ENCODE measurements around the gene GSX2.
"Not testable (repeated sequence)": the region's sequence is repeated elsewhere in the genome, so short reads cannot be mapped to it uniquely, and the experiment has no call there.

Gene GSX2

DNA sequence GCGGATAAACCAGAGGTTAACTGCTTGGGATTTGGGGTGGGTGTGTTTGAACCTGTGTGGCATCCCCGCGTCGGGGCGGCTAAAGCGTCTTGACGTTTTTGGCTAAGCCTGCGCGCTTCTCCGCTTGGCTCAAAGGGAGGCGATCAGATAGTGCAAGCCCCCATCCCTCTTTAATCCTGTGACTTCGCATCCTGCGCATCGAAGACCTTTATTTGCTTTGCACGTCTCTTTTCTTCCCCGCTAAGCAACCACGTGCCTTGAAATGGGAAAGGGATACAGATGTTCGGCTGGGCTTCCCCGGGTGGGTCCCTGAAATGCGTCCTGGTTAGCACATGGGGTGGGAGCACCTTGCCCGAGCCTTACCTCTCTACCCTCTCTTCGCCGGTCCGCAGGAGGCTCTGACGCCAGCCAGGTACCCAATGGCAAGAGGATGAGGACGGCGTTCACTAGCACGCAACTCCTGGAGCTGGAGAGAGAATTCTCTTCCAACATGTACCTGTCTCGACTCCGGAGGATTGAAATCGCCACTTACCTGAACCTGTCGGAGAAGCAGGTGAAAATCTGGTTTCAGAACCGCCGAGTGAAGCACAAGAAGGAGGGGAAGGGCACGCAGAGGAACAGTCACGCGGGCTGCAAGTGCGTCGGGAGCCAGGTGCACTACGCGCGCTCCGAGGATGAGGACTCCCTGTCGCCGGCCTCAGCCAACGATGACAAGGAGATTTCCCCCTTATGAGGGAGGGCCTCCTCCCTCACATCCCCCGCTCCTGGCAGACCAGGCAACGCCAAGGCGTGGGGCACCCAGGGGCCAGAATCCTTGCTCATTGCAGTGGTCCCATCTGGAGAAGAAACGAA, 1.5 kb downstream of the GSX2 start:
- DNase-seq (ENCODE audit: insufficient read length, low spot score): no peak
- FAIRE-seq: no peak

DNA sequence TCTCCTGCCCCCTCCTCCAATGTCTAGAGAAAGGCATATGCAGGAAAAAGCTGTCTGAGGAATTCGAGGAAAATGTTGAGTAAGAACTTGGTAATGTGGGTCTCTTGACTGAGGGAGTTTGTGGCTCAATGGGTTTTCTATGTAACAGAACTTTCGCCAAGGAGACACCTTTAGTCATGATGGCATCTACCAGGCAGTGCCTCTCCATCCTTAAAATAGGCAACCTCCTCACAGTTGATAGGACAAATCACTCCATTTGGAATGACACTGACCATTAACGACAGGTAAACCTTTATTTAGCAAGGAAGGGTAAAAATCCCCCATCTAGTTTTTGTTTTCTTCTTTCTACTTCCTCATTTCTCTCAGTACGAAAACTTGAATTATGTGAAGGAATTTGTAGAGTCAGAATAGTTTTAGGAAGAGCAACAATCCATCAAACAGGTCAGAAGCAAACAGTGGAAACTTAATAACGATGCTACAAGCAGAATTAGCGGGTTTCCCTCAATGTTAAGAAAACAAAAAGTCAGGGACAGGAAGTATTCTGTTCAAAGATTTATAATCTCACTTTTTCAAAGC, 2.7 kb downstream of the GSX2 start:
- DNase-seq (ENCODE audit: insufficient read length, low spot score) (no peak), FAIRE-seq (peak; percentile 55)

DNA sequence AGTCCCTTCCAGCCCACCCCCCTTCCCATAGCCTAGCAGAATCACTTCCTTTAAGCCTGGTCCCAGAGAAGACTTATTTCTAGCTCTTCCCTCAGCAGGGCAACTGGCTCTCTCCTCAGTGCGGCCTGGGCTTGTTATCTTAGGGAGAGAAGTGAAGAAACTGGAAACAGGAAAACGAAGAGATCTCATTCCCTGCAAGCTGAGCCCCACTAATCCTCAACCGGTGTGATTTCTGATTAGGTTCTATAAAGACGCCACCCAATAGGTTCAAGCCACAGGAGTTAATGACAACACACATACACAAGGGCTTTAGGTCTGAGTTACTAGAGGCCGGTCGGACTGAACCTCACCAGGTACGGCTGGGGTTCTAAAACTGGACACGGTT, 3.2 kb downstream of the GSX2 start:
- no peak for FAIRE-seq
- no peak for DNase-seq (ENCODE audit: insufficient read length, low spot score)

GRCh38 chr4:54104907-54105306, 4.9 kb downstream of the GSX2 start:
- DNase-seq (ENCODE audit: insufficient read length, low spot score) (no peak), FAIRE-seq (no peak)

DNA sequence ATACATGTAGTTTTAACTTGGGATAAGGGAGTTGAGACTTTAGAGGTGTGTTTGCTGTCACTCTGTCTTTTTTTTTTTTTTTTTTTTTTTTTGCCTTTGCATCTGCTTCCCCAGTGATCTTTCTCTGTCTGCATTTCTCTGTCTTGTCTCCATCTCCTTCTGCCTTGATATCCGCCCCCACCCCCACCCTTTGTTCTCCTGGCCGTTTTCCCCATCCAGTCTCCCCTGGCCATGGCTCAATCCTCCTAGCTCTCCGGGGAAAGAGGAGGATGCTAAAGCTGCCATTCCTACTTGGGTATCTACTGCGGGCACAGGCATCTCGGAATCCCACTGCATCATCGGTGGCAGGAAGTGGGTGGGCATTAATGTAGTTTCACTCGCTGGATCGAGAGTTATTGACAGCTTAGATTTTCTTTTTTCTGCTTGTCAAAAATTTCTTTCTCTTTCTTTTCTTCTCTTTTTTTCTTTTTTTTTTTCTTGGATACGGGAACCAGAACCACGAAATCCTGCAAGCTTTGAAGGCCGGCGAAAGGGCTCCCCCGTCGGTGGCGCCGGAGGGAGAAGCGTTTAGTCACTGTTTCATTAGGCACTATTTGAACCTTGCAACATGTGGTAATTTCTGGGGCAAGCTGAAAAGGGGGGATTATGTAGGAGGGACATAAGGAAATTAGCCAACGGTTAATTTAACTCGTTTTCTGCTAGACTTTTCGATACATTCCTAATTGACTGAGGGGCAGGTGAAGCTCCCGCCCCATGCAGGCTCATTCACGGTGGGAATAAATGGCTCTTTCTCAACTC, 8.2 kb downstream of the GSX2 start:
- no peak for DNase-seq (ENCODE audit: insufficient read length, low spot score)
- no peak for FAIRE-seq

GRCh38 chr4:54109241-54110018, 9.5 kb downstream of the GSX2 start:
- FAIRE-seq (no peak), DNase-seq (ENCODE audit: insufficient read length, low spot score) (no peak)

- DNase-seq (ENCODE audit: insufficient read length, low spot score) (no peak), FAIRE-seq (no peak)
Measured at GRCh38 chr4:54110019-54110416, 10.1 kb downstream of the GSX2 start.

DNA sequence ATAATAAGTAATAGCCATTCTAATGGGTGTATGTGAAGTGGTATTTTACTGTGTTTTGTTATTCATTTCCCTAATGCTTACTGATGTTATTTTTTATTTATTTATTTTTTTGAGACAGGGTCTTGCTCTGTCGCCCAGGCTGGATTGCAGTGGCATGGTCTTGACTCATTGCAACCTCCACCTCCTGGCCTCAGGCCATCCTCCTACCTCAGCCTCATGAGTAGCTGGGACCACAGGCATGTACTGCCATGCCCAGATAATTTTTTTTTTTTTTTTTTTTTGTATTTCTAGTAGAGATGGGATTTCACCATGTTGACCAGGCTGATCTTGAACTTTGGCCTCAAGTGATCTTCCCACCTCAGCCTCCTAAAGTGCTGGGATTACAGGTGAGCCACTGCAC, 13.2 kb downstream of the GSX2 start:
- FAIRE-seq; DNase-seq (ENCODE audit: insufficient read length, low spot score): not testable (repeated sequence)

- FAIRE-seq; DNase-seq (ENCODE audit: insufficient read length, low spot score): not testable (repeated sequence)
Measured at GRCh38 chr4:54116246-54116645, 16.3 kb downstream of the GSX2 start.

- no peak for FAIRE-seq
Measured at GRCh38 chr4:54118850-54119589, 19.1 kb downstream of the GSX2 start.

DNA sequence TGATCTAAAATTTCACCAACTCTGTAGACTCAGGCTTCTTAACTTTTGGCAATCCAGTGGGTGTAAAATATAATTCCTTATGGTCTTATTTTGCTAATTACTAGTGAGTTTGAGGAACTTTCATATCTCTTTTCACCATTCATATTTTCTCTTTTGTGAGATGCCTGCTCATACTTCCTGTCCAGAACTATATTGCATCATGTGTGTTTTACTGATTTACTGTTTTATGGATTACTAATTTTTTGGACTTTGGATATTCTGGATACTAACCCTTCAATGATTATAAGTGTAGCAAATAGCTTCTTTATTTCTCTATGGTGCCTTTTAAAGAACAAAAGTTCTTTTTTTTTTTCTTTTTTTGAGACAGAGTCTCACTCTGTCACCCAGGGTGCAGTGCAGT, 20.6 kb downstream of the GSX2 start:
- no peak for DNase-seq (ENCODE audit: insufficient read length, low spot score)
- no peak for FAIRE-seq

More at GRCh38 chr4:54118850-54119589, 19.1 kb downstream of the GSX2 start:
- DNase-seq (ENCODE audit: insufficient read length, low spot score): no peak

- no peak for FAIRE-seq
- DNase-seq (ENCODE audit: insufficient read length, low spot score): no peak
Measured at GRCh38 chr4:54127660-54128059, 27.7 kb downstream of the GSX2 start.

GRCh38 chr4:54128694-54129093, 28.7 kb downstream of the GSX2 start:
- not testable (repeated sequence) for DNase-seq (ENCODE audit: insufficient read length, low spot score); FAIRE-seq

GRCh38 chr4:54139332-54139731, 39.4 kb downstream of the GSX2 start:
- DNase-seq (ENCODE audit: insufficient read length, low spot score) (no peak), FAIRE-seq (no peak)

DNA sequence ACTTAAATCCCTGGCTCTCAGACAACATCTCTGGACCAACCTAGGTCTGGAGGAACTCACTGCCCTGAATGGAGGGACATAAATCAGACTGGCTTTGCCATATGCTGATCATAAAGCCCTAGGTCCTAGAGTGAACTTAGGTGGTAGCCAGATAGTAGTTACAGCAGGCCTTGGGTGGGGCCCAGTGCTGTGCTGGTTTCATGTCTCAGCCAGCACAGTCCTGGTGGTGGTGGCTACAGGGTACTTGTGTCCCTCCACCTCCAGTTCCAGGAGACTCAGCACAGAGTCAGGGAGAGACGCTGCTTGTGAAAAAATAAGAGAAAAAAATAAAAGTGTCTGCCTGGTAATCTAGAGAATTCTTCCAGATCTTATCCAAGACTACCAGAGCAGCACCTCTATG, 40.3 kb downstream of the GSX2 start:
- FAIRE-seq: no peak
- no peak for DNase-seq (ENCODE audit: insufficient read length, low spot score)

DNA sequence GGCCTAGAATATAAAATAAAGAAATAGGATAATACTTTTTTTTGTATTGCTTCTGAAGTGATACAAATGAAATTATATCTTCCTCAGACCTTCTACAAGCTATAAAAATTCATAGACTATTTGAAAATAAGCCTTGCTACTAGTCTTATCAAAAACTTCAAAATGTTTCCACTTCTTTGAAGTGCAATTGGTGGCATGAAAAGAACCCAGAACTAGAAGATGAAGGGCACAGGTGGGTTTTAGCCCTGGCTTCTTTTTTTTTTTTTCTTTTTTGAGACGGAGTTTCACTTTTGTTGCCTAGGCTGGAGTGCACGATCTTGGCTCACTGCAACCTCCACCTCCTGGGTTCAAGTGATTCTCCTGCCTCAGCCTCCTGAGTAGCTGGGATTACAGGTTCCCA, 44.2 kb downstream of the GSX2 start:
- DNase-seq (ENCODE audit: insufficient read length, low spot score): no peak
- FAIRE-seq: no peak

DNA sequence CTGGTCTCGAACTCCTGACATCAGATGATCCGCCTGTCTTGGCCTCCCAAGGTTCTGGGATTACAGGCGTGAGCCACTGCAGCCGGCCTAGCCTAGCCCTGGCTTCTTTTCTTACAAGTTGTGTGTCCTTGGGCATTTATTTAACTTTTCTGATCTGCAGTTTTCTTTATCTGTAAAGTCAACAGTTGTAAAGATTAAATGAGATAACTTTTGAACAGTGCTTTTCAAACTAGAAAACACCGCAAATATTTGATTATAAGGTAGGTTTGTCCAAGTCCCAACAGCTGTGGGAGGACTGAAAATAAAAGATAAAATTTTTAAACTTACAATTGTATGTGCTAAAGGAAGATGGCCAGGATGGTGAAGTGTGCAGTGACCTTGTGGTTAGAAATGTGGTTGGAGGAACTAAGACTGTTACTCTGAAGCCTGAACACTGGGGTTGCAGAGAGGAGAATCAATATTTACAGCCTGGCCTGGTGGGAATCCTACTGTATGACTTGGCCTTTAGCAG, 44.8 kb downstream of the GSX2 start:
- FAIRE-seq (no peak), DNase-seq (ENCODE audit: insufficient read length, low spot score) (no peak)

GRCh38 chr4:54146139-54146538, 46.2 kb downstream of the GSX2 start:
- FAIRE-seq (no peak), DNase-seq (ENCODE audit: insufficient read length, low spot score) (no peak)

- DNase-seq (ENCODE audit: insufficient read length, low spot score): no peak
- no peak for FAIRE-seq
Measured at GRCh38 chr4:54149323-54149722, 49.4 kb downstream of the GSX2 start.

Data from GM19239 (cell line).